ENCODE results near the gene CRLF3.

- TF ChIP-seq EZH2 (IDR thresholded peaks at IDR 0.05; ENCODE audit: borderline replicate concordance, insufficient read depth, low read depth, low read length, poor library complexity, severe bottlenecking), result no peak
- TF ChIP-seq, protein P1, sequence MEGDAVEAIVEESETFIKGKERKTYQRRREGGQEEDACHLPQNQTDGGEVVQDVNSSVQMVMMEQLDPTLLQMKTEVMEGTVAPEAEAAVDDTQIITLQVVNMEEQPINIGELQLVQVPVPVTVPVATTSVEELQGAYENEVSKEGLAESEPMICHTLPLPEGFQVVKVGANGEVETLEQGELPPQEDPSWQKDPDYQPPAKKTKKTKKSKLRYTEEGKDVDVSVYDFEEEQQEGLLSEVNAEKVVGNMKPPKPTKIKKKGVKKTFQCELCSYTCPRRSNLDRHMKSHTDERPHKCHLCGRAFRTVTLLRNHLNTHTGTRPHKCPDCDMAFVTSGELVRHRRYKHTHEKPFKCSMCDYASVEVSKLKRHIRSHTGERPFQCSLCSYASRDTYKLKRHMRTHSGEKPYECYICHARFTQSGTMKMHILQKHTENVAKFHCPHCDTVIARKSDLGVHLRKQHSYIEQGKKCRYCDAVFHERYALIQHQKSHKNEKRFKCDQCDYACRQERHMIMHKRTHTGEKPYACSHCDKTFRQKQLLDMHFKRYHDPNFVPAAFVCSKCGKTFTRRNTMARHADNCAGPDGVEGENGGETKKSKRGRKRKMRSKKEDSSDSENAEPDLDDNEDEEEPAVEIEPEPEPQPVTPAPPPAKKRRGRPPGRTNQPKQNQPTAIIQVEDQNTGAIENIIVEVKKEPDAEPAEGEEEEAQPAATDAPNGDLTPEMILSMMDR (IDR thresholded peaks at IDR 0.05), result peak; percentile 55
Observed at GRCh38 chr17:30805944-30806456, 18.5 kb downstream of the CRLF3 start.

Measured in B cell (primary cell).